K562 treated with DMSO at 1 percent for 24 hours (cell line): Measurements from ENCODE around the gene SERTAD1. TPM values are rescaled to one million over a fixed set of nuclear protein-coding genes. Genes with fewer than 3 reads are reported as not detected.

Experiments
- total RNA-seq: library from RNA; unstranded; fragments of 300-600 nt; gene quantifications from 2 replicates; pipeline ENCODE4 v1.2.3, GENCODE V29; 2022; ENCODE audit warnings: low read depth; ENCODE audit not compliant: insufficient read depth

Gene SERTAD1, protein sequence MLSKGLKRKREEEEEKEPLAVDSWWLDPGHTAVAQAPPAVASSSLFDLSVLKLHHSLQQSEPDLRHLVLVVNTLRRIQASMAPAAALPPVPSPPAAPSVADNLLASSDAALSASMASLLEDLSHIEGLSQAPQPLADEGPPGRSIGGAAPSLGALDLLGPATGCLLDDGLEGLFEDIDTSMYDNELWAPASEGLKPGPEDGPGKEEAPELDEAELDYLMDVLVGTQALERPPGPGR
- total RNA-seq = 50.7 and 53.0 TPM in 2 replicates

DNA sequence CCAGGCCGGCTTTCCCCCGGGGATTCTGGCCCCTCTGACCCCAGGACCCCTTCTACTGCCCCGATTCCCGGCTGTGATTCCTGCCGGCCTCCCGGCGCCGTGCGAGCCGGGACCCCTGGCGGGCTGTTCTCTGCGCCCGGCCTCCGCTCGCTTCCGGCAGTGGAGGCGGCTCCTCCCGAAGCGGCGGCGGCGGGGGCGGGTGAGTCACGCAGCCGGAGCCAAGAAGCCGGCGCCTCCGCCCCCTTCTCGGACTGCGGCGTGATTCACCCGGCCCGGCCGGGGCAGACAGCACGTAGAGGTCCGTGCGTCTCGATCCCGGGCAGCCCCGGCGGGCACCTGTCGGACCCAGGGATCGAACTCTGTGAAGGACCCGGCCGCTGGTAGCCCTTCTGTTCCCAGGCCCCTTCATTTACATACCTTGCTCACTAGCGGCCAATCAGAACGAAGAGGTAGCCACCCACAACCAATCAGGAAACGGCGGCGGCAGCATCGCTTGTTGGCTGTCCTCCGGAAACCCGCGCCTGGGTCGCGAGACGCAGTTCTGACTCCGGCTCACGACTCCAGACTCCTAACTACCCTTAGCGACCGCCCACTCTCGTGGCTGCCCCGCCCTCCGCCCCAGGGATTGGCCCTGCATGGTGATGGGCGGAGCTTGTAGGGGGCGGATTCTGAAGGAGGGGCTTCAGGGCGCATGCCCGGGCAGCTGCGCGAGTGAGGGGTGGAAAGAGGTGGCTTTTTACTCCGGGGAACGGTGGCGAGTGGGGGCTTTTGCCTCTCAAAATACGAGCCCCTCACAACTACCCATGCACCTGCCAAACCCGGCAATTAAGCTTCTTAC lies at the start of gene SERTAD1:
SERTAD1 (minus strand) TSS at position 543 of the 838 bp plus-strand sequence. CDS start 2,446 bp downstream, outside the sequence.

DNA sequence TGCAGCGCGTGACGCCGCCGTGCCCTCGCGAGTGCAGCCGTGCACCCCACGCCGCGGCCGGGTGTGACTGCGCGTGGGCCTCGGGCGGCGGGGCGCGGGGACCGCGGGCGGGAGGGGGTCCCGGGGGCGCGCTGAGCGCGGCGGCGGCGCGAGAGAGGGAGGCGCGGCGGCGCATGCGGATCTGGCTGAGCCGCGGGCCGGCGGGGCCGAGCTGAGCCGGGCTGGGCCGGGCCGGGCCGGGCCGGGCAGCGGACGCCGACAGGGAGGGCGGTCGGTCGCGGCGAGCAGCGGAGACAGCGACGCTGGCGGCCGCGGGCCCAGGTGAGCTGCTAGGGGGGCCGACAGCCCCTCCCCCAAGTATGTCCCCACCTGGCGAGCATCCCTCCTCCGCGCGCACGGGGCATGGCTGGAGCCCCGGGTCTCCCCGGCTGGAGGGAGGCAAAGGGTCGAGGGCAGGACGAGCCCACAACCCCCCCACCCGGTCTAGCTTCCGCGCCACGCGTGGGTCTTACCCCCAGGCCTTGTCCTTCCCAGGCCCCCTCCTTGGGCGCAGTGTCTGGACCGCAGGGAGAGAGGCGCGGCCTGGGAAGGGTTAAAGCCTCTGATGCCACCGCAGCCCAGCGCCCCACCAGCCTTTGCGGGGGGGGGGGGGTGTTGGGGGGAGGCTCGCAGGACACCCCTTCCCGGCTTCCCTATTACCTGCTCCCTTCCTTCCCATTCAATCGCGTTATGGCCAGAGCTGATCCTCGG lies 41.4 kb upstream of the SERTAD1 start, which contains the start of gene SPTBN4:
SPTBN4 (plus strand) TSS at position 17 of the 750 bp plus-strand sequence. CDS start 5,621 bp downstream, outside the sequence.

DNA sequence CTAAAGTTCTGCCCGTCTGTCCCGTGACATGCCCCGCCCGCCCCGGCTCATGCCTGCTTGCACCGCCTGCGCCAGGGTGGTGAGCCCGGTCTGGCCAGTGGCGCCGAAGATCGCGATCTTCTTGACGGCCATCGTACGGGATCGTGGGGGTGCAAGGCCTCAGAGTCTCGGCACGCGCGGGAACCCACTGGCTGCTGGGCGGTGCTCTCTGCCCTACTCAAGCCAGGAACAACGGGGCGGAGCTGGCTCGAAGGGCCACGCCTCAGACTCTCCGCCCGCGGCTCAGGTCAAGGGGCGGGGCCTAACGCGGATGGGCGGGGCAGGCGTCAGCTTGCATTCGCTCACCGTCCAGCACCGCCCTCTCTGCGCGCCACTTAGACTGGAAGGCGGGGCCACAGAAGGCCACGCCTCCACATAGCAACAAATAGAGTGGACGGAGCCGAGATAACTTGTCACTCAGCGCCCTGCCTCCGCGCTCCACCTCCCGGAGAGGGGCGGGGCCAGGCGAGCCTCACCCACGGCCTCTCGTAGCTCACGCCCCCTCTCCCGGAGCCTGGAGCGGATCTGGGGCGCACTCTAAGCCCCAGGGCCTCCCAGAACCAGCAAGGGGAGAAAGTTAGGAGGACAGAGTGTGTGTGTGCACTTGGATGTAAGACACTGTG lies 39.9 kb upstream of the SERTAD1 start, which contains the start of gene BLVRB:
BLVRB (minus strand) TSS at position 189 of the 662 bp plus-strand sequence; CDS start at position 132, 57 bp downstream.

DNA sequence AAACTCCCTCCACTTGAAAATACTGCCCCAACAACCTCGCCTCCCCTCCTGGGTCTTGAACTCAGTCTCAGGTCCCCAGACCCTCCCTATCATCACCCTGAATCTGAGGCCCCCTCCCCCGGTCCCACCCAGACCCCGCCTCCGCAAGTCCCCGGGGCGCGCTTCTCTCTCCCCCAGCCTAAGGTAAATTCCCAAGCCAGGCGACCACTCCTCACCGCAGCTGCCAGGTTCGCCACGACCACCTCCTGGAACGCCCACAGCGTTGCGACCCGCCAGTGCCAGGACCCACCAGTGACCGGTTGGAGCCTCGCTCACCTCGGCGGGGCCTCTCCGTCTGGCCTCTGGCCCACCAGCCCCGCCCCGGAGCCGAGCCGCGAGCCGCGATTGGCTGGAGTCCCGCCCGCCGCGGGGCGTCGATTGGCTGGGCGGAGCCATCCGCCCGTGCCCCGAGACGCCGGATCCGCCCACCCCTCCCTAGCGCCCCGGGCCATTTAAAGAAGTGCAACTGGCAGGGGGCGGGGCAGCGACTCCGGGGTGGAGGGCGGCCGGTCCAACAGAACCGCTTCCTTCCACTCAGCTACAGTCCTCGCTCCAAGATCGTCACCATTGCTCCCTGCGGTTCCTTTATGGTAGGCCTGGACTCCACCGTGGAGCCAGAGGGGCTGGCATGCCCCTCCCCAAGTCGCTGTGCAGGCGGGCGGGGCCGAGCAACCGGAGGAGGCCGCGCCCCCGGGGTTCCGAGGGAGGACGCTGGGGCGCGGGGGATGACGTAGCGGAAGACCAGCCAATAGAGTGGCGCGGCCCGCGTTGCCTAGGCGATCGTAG lies 18.4 kb upstream of the SERTAD1 start, which contains the start of gene SERTAD3:
SERTAD3 (minus strand) TSS at position 336 of the 825 bp plus-strand sequence. CDS start 2,255 bp downstream, outside the sequence.

DNA sequence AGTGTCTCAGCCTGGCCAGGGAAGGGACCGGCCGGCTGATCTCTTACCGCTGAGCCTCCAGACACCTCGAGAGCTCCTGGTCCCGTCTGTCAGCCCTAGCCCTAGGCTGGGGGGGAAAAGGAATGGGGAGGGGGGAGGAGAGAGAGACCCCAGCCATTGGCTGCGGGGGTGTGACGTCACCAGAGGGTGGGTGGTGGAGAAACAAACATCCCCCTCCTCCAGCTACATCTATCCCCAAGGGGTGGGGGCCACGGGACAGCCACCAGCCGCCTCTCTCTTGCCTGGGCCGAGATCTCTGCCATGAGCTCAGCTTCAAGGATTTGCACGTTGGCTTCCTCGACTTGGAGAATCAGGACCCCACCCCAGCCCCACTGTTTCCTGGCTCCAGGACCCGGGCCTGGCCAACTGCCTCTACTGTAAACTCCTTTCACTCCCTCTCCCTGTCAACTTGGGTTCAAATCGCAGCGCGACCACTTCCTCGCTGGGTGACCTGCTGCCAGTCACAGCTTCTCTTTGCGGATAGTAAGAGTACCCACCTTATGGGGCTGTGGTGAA lies 12.4 kb downstream of the SERTAD1 start, which contains the start of gene PRX:
PRX (minus strand) TSS at position 88 of the 555 bp plus-strand sequence. CDS start 5,446 bp downstream, outside the sequence.

DNA sequence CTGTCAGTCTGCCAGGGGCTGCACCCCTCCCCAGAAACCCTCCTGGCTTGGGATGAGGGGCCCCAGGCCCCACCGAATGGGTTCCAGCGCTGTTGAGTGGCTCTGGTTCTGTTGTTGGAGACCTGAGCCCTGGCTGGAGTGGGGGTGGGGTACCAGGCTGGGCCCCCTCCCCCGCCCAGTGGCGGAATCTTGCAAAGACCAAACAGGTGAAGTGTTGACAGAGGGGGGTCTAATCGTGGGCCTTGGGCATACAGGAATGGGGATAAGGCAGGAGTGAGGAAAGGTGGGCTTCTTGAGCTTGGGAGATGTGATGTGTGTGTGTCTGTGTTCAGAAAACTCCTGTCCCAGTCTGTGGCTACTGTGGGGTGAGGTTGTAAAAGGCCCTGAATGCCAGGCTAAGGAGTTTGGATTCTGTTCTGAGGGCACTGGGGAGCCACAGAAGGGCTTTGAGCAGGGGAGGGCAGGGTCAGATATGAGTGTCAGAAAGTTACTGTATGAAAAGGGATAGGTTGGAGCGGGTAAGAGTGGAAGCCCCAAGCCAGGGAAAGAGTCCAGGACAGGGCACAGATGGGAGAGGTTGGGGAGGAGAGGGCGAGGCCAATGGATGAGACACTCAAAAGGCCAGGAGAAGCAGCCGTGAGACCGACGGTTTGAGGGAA lies 35.6 kb downstream of the SERTAD1 start, which contains the start of gene HIPK4:
HIPK4 (minus strand) TSS at position 98 of the 659 bp plus-strand sequence. CDS start 279 bp downstream, outside the sequence.

Other genes starting within 250 kb of the SERTAD1 start
- 18.3 and 20.6 TPM in 2 replicates for gene MAP3K10, start 234.6 kb downstream of the SERTAD1 start, total RNA-seq
- not detected in 2 replicates for gene TTC9B, start 207.6 kb downstream of the SERTAD1 start, total RNA-seq
- not detected in 2 replicates for gene CCNP, start 199.3 kb downstream of the SERTAD1 start, total RNA-seq
- 53.7 and 58.9 TPM in 2 replicates for gene AKT2, start 140.6 kb downstream of the SERTAD1 start, total RNA-seq
- 19.2 and 21.4 TPM in 2 replicates for gene C19orf47, start 77.6 kb downstream of the SERTAD1 start, total RNA-seq
- 1,029 and 1,087 TPM in 2 replicates for gene PLD3, start 77.3 kb downstream of the SERTAD1 start, total RNA-seq
- gene HIPK4, start 35.8 kb downstream of the SERTAD1 start, total RNA-seq = 0.58 and 1.3 TPM in 2 replicates
- gene PRX, start 12.6 kb downstream of the SERTAD1 start, total RNA-seq = 8.2 and 8.3 TPM in 2 replicates
- gene SERTAD3, start 18.3 kb upstream of the SERTAD1 start, total RNA-seq = 33.7 and 34.9 TPM in 2 replicates
- gene BLVRB, start 39.8 kb upstream of the SERTAD1 start, total RNA-seq = 834 and 1,005 TPM in 2 replicates
- 3.8 and 4.5 TPM in 2 replicates for gene SPTBN4, start 41.0 kb upstream of the SERTAD1 start, total RNA-seq
- gene SHKBP1, start 150.9 kb upstream of the SERTAD1 start, total RNA-seq = 124 and 131 TPM in 2 replicates
- 251 and 283 TPM in 2 replicates for gene LTBP4, start 175.4 kb upstream of the SERTAD1 start, total RNA-seq